Caco-2 (cell line): ENCODE results near the gene ERO1B. TPM values are rescaled to one million over a fixed set of nuclear protein-coding genes. Genes with fewer than 3 reads are reported as not detected.

Experiments used
- BruUV-seq: library from RNA; stranded (reverse); fragments of 400-500 nt; replicated peaks from 2 replicates; lab custom pipeline; 2021; lab: Mats Ljungman, UMichigan
- CTCF ChIA-PET: fragments of 300-600 bp; sonication (Branson Sonifier 250); formaldehyde crosslinking; loops from one replicate; lab custom pipeline; 2022; ENCODE audit warnings: antibody characterized with exemption; lab: Charles Lee
- POLR2A ChIA-PET: fragments of 300-600 bp; sonication (Branson Sonifier 250); formaldehyde crosslinking; loops from one replicate; lab custom pipeline; 2022; ENCODE audit warnings: antibody characterized with exemption; lab: Charles Lee
- DNase-seq, 2 experiments: peaks; one replicate each; pipeline versions ENCODE4 v3.0.0 to v3.0.0-alpha.2; 2020 to 2022
- H3K27me3 ChIP-seq: replicated peaks from 2 replicates; pipeline ENCODE4 v1.6.0; 2011; ENCODE audit warnings: low read length; ENCODE audit not compliant: control insufficient read depth, insufficient read depth
- H3K36me3 ChIP-seq: 2 replicates; pipeline ENCODE4 v1.5.1; 2011; ENCODE audit warnings: low read length; ENCODE audit not compliant: control insufficient read depth, insufficient read depth
- H3K4me1 ChIP-seq: fragments of 250-450 bp; sonication (Bioruptor Pico); 2 replicates; pipeline ENCODE4 v1.5.1; 2020; ENCODE audit warnings: mild to moderate bottlenecking
- H3K4me3 ChIP-seq: 2 replicates; pipeline ENCODE4 v1.5.1; 2011; ENCODE audit warnings: low read depth, mild to moderate bottlenecking, control low read depth, low read length
- H3K9me3 ChIP-seq: fragments of 250-450 bp; sonication (Bioruptor Pico); 2 replicates; pipeline ENCODE4 v1.5.1; 2020; ENCODE audit warnings: mild to moderate bottlenecking, moderate library complexity
- H3K27ac Mint-ChIP-seq: one replicate; pipeline ENCODE4 v1.8.0; 2022; ENCODE audit warnings: mixed read lengths; ENCODE audit not compliant: unreplicated experiment
- H3K27me3 Mint-ChIP-seq: one replicate; pipeline ENCODE4 v1.8.0; 2022; ENCODE audit warnings: mixed read lengths; ENCODE audit not compliant: insufficient read depth, unreplicated experiment
- H3K36me3 Mint-ChIP-seq: one replicate; pipeline ENCODE4 v1.8.0; 2022; ENCODE audit warnings: mild to moderate bottlenecking, mixed read lengths; ENCODE audit not compliant: insufficient read depth, unreplicated experiment
- H3K4me1 Mint-ChIP-seq: one replicate; pipeline ENCODE4 v1.8.0; 2022; ENCODE audit warnings: low read depth, mixed read lengths; ENCODE audit not compliant: unreplicated experiment
- H3K4me3 Mint-ChIP-seq: one replicate; pipeline ENCODE4 v1.8.0; 2022; ENCODE audit warnings: mild to moderate bottlenecking, moderate library complexity, mixed read lengths; ENCODE audit not compliant: unreplicated experiment
- H3K9me3 Mint-ChIP-seq: one replicate; pipeline ENCODE4 v1.8.0; 2022; ENCODE audit warnings: mixed read lengths; ENCODE audit not compliant: unreplicated experiment
- CTCF ChIP-seq, 2 experiments: fragments of 200-600 bp in 1 of 2; IDR thresholded peaks; 1 replicate in 1 of 2; 2 replicates in 1 of 2; pipeline versions ENCODE4 v1.5.1 to v1.8.0; 2011 to 2022; ENCODE audit warnings: antibody characterized with exemption in 1 of 2, control low read depth in 1 of 2, inconsistent platforms in 1 of 2, low read depth in 1 of 2, low read length in 1 of 2, mild to moderate bottlenecking in 1 of 2, moderate library complexity in 1 of 2; ENCODE audit not compliant: insufficient read depth in 1 of 2, severe bottlenecking in 1 of 2, unreplicated experiment in 1 of 2
- intact Hi-C: fragments of 100-400 bp; cut with micrococcal nuclease; formaldehyde crosslinking; loops from one replicate; pipeline ENCODE4 v1.10.0; 2022; ENCODE audit not compliant: unreplicated experiment
- total RNA-seq: library from RNA; stranded (reverse); gene quantifications from 2 replicates; pipeline ENCODE4 v1.2.3, GENCODE V29; 2022

The ERO1B gene
- total RNA-seq, 1 experiment from 2014 or later: 2.6 TPM

GRCh38 chr1:236242568-236242967 is 39.2 kb downstream of the ERO1B start:
- H3K27me3 ChIP-seq: no peaks in the 10 kb centered on the region
- CTCF ChIA-PET: no interaction called here
- H3K4me3 Mint-ChIP-seq: no peak overlapping the region
- TF ChIP-seq CTCF (IDR thresholded peaks at IDR 0.05; ENCODE audit: insufficient read depth in 1 of 2, low read depth in 1 of 2, low read length in 1 of 2, severe bottlenecking in 1 of 2, unreplicated experiment in 1 of 2): no peak
- no peaks in the 10 kb centered on the region for H3K27me3 Mint-ChIP-seq
- H3K36me3 Mint-ChIP-seq: no peaks in the 10 kb centered on the region
- no peaks in the 10 kb centered on the region for H3K36me3 ChIP-seq
- H3K4me3 ChIP-seq: no peak overlapping the region
- no TSS peak for BruUV-seq
- no peaks in the 10 kb centered on the region for H3K9me3 ChIP-seq
- no peak overlapping the region for H3K27ac Mint-ChIP-seq
- intact Hi-C loops: no loop called here
- no peaks in the 10 kb centered on the region for H3K4me1 Mint-ChIP-seq
- no peaks in the 10 kb centered on the region for H3K9me3 Mint-ChIP-seq
- DNase-seq: no peak
- H3K4me1 ChIP-seq: no peaks in the 10 kb centered on the region
- POLR2A ChIA-PET: no interaction called here

- H3K36me3 Mint-ChIP-seq: no peaks in the 10 kb centered on the region
These were observed 41.1 kb downstream of the ERO1B start for GRCh38 chr1:236240675-236241074.

GRCh38 chr1:236239092-236239585 is 42.6 kb downstream of the ERO1B start:
- POLR2A ChIA-PET: no interaction called here
- CTCF ChIA-PET: no interaction called here
- H3K9me3 Mint-ChIP-seq: no peaks in the 10 kb centered on the region

More at GRCh38 chr1:236240675-236241074, 41.1 kb downstream of the ERO1B start:
- Histone ChIP-seq H3K27me3 (no peaks in the 10 kb centered on the region), H3K4me3 (no peak overlapping the region), H3K9me3 (no peaks in the 10 kb centered on the region), H3K36me3 (no peaks in the 10 kb centered on the region), H3K4me1 (no peaks in the 10 kb centered on the region)
- no peak for DNase-seq
- Mint-ChIP-seq H3K27me3 (no peaks in the 10 kb centered on the region), H3K27ac (no peak overlapping the region), H3K9me3 (no peaks in the 10 kb centered on the region), H3K4me1 (no peaks in the 10 kb centered on the region), H3K4me3 (no peak overlapping the region)
- no TSS peak for BruUV-seq
- intact Hi-C loops: no loop called here
- CTCF ChIA-PET: no interaction called here
- POLR2A ChIA-PET: no interaction called here
- TF ChIP-seq CTCF (IDR thresholded peaks at IDR 0.05; ENCODE audit: insufficient read depth in 1 of 2, low read depth in 1 of 2, low read length in 1 of 2, severe bottlenecking in 1 of 2, unreplicated experiment in 1 of 2): no peak

More at GRCh38 chr1:236239092-236239585, 42.6 kb downstream of the ERO1B start:
- no peak overlapping the region for H3K27ac Mint-ChIP-seq
- H3K4me1 Mint-ChIP-seq: no peaks in the 10 kb centered on the region
- no peak overlapping the region for H3K4me3 Mint-ChIP-seq
- H3K36me3 Mint-ChIP-seq: no peaks in the 10 kb centered on the region
- H3K4me3 ChIP-seq: no peak overlapping the region
- TF ChIP-seq CTCF (IDR thresholded peaks at IDR 0.05; ENCODE audit: insufficient read depth in 1 of 2, low read depth in 1 of 2, low read length in 1 of 2, severe bottlenecking in 1 of 2, unreplicated experiment in 1 of 2): no peak
- no peaks in the 10 kb centered on the region for H3K27me3 ChIP-seq
- no TSS peak for BruUV-seq
- no peaks in the 10 kb centered on the region for H3K9me3 ChIP-seq
- intact Hi-C loops: no loop called here
- H3K36me3 ChIP-seq: no peaks in the 10 kb centered on the region
- no peaks in the 10 kb centered on the region for H3K4me1 ChIP-seq
- no peaks in the 10 kb centered on the region for H3K27me3 Mint-ChIP-seq
- no peak for DNase-seq
